Osteocyte (in vitro differentiated cells): ENCODE measurements around the gene CYB5B. TPM values are rescaled to one million over a fixed set of nuclear protein-coding genes. Genes with fewer than 3 reads are reported as not detected.

ENCODE experiments used
- DNase-seq: peaks from one replicate; pipeline ENCODE4 v3.0.0; 2021; ENCODE audit warnings: mixed read lengths; ENCODE audit not compliant: unreplicated experiment; ENCODE audit errors: extremely low spot score
- H3K27ac Mint-ChIP-seq: one replicate; pipeline ENCODE4 v1.8.0; 2021; ENCODE audit warnings: mild to moderate bottlenecking, mixed read lengths; ENCODE audit not compliant: unreplicated experiment
- H3K27me3 Mint-ChIP-seq: one replicate; pipeline ENCODE4 v1.8.0; 2021; ENCODE audit warnings: mixed read lengths; ENCODE audit not compliant: unreplicated experiment
- H3K36me3 Mint-ChIP-seq: one replicate; pipeline ENCODE4 v1.8.0; 2021; ENCODE audit warnings: mixed read lengths; ENCODE audit not compliant: unreplicated experiment
- H3K4me1 Mint-ChIP-seq: one replicate; pipeline ENCODE4 v1.8.0; 2021; ENCODE audit warnings: mixed read lengths; ENCODE audit not compliant: unreplicated experiment
- H3K4me3 Mint-ChIP-seq: one replicate; pipeline ENCODE4 v1.8.0; 2021; ENCODE audit warnings: mild to moderate bottlenecking, moderate library complexity, mixed read lengths; ENCODE audit not compliant: unreplicated experiment
- H3K9me3 Mint-ChIP-seq: one replicate; pipeline ENCODE4 v1.8.0; 2021; ENCODE audit warnings: mixed read lengths; ENCODE audit not compliant: unreplicated experiment
- total RNA-seq: library from RNA; stranded (reverse); gene quantifications from 2 replicates; pipeline ENCODE4 v1.2.1, GENCODE V29; 2021
- TF ChIP-seq, protein P1 (sequence below): fragments of 200-600 bp; sonication (generic); IDR thresholded peaks from 2 replicates; pipeline ENCODE4 v1.5.0; 2021; ENCODE audit warnings: antibody characterized with exemption, mild to moderate bottlenecking, moderate library complexity

Gene CYB5B
- total RNA-seq, 1 donor from 2014 or later = 69.8 TPM

DNA sequence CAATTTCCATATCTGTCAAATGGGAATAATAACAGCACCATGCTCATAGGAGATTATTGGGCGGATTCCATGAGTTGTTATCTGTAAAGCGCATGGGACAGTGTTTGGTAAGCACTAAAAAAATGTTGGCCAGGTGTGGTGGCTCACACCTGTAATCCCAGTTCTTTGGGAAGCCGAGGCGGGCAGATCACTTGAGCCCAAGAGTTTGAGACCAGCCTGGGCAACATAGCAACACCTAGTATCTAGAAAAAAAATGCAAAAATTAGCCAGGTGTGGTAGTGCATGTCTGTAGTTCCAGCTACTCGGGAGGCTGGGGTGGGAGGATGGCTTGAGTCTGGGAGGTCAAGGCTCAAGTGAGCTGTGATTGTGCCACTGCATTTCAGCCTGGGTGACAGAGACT, 74.5 kb downstream of the CYB5B start:
- no peaks in the 10 kb centered on the region for H3K27me3 Mint-ChIP-seq
- TF ChIP-seq, protein P1, sequence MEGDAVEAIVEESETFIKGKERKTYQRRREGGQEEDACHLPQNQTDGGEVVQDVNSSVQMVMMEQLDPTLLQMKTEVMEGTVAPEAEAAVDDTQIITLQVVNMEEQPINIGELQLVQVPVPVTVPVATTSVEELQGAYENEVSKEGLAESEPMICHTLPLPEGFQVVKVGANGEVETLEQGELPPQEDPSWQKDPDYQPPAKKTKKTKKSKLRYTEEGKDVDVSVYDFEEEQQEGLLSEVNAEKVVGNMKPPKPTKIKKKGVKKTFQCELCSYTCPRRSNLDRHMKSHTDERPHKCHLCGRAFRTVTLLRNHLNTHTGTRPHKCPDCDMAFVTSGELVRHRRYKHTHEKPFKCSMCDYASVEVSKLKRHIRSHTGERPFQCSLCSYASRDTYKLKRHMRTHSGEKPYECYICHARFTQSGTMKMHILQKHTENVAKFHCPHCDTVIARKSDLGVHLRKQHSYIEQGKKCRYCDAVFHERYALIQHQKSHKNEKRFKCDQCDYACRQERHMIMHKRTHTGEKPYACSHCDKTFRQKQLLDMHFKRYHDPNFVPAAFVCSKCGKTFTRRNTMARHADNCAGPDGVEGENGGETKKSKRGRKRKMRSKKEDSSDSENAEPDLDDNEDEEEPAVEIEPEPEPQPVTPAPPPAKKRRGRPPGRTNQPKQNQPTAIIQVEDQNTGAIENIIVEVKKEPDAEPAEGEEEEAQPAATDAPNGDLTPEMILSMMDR = no peak
- H3K4me3 Mint-ChIP-seq = no peak overlapping the region
- H3K4me1 Mint-ChIP-seq = peaks cover 4% of the 10 kb centered on the region
- H3K9me3 Mint-ChIP-seq = peaks cover 3% of the 10 kb centered on the region
- DNase-seq = no peak
- H3K27ac Mint-ChIP-seq = no peak overlapping the region
- no peaks in the 10 kb centered on the region for H3K36me3 Mint-ChIP-seq

DNA sequence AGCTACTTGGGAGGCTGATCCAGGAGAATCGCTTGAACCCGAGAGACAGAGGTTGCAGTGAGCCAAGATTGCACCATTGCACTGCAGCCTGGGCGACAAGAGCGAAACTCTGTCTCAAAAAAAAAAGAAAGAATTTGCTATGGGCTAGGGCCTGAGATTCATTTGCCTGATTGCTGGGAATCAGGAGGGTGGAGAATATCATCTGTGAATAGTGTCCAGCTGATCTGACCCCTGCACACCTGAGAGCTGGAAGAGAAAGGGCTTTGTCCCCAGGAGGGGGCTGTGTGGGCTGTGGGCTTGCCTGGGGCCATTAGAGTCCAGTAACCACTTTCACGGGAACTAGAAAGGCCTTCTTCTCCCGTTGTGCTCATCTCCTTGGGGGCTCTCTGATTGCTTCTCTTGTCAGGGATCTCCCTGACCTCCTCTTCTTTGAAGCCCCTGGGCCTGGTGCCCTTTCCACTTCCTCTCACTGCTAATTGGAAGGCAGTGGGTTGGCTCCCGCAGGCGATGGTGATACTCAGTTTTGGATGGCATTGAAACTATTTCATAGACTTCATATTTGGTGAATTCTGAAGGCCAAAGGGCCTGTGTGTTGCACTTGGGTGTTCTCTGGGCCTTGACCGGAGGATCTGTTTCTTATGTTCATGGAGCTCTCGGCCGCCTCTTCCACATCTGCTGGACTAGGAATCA, 75.3 kb downstream of the CYB5B start:
- no peaks in the 10 kb centered on the region for H3K27me3 Mint-ChIP-seq
- no peaks in the 10 kb centered on the region for H3K36me3 Mint-ChIP-seq
- no peaks in the 10 kb centered on the region for H3K9me3 Mint-ChIP-seq
- no peak overlapping the region for H3K27ac Mint-ChIP-seq
- no peak for DNase-seq
- TF ChIP-seq, protein P1 = no peak
- H3K4me3 Mint-ChIP-seq = no peak overlapping the region
- peaks cover 4% of the 10 kb centered on the region for H3K4me1 Mint-ChIP-seq

DNA sequence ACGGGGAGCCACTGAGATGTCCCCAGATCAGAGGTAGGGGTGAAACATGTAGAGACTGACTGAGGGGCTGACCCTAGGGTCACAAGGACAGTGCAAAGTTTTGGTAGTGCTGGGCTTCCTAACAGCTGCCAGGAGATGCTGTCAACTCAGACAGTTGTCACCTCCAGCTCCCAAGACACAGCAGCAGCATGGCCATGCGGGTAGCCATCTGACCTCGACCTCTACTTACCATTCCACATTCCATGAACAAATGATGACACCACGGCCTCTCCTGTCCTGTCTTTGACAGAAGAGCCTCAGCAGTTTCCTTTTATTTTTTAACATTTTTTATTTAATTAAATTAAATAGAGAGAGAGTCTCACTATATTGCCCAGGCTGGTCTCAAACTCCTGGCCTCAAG, 76.1 kb downstream of the CYB5B start:
- H3K27ac Mint-ChIP-seq = no peak overlapping the region
- H3K9me3 Mint-ChIP-seq = no peaks in the 10 kb centered on the region
- DNase-seq = no peak
- TF ChIP-seq, protein P1 = no peak
- H3K4me1 Mint-ChIP-seq = peaks cover 4% of the 10 kb centered on the region
- H3K27me3 Mint-ChIP-seq = no peaks in the 10 kb centered on the region
- no peak overlapping the region for H3K4me3 Mint-ChIP-seq
- no peaks in the 10 kb centered on the region for H3K36me3 Mint-ChIP-seq

DNA sequence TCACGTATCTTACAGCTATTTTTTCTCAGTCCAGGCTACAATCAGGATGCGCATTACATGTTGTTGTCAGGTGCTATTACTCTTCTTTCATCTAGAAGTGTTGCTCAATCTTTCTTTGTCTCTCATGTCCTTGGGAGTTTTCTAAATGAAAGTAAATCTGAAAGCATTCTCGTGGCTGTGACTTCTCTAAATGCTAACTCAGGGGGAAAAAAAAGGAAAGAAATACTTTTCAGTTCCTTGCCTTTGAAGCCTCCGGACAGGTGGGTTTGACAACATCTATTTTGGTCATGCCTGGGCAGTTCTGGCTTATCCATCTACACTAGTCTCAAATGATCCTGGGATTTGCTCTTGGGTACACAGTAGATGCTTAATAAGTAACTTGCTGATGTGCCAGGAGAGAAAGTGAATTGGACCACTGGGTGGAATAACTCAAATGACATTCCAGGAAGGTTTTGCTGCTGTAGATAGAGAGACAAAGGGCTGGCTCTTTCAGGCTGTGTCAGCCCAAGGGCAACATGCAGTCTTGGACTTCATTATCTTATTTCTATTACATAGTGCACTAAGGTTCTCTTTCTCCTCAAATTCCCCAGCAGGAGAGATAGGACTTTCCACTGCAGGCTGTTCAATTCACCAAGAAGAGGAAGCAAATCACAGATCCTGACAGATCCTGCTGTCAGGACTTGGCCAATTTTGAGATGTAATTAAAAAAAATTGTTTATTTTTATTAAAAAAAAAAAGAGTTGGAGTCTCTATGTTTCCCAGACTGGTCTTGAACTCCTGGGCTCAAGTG, 77.7 kb downstream of the CYB5B start:
- no peak for DNase-seq
- TF ChIP-seq, protein P1 = no peak
- H3K27ac Mint-ChIP-seq = no peak overlapping the region
- no peak overlapping the region for H3K4me3 Mint-ChIP-seq
- H3K27me3 Mint-ChIP-seq = no peaks in the 10 kb centered on the region
- no peaks in the 10 kb centered on the region for H3K36me3 Mint-ChIP-seq
- H3K4me1 Mint-ChIP-seq = peaks cover 4% of the 10 kb centered on the region
- no peaks in the 10 kb centered on the region for H3K9me3 Mint-ChIP-seq

DNA sequence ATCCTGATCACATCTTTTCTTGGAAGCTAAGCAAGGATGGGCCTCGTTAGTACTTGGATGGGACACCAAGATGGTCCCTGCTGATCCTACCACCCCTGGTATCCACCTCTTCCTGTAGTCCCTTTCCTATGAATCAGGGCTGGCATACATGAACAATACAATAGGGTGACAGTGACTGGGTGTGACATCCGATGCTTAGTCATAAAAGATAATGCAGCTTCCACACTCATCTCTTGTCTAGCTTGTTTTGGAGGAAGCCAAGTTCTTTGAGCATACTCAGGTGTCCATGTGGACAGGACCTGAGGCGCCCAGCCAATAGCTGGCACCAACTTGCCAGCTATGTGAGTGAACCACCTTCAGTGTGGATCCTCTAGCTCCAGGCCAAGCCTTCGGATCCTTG, 78.8 kb downstream of the CYB5B start:
- H3K9me3 Mint-ChIP-seq = no peaks in the 10 kb centered on the region
- TF ChIP-seq, protein P1 = no peak
- no peak overlapping the region for H3K27ac Mint-ChIP-seq
- H3K4me1 Mint-ChIP-seq = peaks cover 4% of the 10 kb centered on the region
- no peaks in the 10 kb centered on the region for H3K36me3 Mint-ChIP-seq
- DNase-seq = no peak
- H3K4me3 Mint-ChIP-seq = no peak overlapping the region
- no peaks in the 10 kb centered on the region for H3K27me3 Mint-ChIP-seq
